ENCODE data around the gene SEPTIN10.
A peak's percentile ranks its signal among the peaks of the same experiment; 100 is the strongest.
"Not testable (repeated sequence)": the region's sequence is repeated elsewhere in the genome, so short reads cannot be mapped to it uniquely, and the experiment has no call there.

The SEPTIN10 gene

GRCh38 chr2:109542384-109542783 lies 71.4 kb downstream of the SEPTIN10 start:
- DNase-seq (ENCODE audit: low read depth) = no peak

DNA sequence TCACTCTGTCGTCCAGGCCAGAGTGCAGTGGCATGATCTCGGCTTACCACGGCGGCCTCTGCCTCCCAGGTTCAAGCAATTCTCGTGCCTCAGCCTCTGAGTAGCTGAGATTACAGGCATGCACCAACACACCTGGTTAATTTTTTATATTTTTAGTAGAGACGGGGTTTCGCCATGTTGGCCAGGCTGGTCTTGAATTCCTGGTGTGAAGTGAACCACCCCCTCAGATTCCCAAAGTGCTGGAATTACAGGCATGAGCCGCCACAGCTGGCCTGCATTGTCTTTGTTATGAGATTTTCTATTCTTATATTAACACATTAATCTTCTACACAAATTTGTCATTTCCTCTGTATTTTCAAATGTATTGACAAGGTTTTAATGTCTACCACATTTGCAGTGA lies 75.2 kb downstream of the SEPTIN10 start:
- no peak for DNase-seq (ENCODE audit: low read depth)

DNA sequence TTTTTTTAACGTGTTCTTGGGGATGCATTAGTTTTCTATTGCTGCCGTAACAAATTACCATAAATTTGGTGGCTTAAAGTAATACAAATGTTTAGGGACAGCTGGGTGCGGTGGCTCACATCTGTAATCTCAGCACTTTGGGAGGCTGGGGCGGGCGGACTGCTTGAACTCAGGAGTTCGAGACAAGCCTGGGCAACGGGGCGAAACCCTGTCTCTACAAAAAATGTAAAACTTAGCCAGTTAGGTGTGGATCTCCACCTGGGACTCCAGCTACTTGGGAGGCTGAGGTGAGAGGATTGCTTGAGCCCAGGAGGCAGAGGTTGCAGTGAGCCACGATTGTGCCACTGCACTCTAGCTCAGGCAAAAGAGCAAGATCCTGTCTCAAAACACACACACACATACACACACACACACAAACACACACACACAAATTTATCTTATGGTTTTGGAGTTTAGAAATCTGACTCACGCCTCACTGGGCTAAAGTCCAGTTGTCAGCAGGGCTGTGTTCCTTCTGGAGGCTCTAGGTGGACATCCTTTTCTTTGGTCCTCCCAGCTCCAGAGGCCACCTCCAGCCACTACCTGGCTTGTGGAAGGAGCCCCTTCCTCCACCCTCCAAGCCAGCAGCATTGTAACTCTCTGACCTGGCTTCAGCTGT lies 76.1 kb downstream of the SEPTIN10 start:
- DNase-seq (ENCODE audit: low read depth) = no peak

GRCh38 chr2:109536556-109536955 lies 77.2 kb downstream of the SEPTIN10 start:
- not testable (repeated sequence) for DNase-seq (ENCODE audit: low read depth)

DNA sequence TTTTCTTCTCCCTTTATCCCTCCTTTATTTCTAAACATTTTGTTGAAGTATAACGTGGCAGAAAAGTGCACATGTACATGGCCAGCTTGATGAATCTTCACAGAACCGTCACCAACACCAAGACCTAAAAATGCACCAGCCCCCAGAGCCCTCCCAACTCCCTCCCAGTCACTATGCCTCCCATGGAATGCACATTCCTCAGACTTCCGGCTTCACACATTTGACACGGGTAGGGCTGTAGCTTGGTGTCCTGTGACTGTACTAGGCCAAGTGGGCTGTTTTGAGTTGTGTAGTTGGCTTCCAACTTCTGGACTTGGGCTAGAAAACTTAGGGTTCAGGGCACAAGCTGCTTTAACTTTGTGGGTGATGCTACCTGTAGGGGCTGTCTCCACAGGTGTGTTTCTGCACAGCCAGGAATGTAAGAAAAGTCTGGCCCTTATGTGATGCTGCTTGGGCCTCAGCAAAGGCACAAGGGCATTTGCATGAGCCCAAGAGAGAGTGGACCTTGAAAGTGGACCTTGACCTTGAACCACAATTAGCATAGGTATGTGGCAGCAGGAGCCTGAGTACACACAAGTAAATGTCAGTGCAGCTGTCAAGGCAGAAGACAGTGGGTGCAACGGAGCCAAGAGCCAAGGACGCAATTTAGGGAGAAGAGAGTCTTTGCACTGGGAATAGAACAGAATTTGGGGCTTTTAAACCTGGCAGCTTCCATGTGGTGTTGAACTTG lies 78.4 kb downstream of the SEPTIN10 start:
- DNase-seq (ENCODE audit: low read depth) = no peak

DNA sequence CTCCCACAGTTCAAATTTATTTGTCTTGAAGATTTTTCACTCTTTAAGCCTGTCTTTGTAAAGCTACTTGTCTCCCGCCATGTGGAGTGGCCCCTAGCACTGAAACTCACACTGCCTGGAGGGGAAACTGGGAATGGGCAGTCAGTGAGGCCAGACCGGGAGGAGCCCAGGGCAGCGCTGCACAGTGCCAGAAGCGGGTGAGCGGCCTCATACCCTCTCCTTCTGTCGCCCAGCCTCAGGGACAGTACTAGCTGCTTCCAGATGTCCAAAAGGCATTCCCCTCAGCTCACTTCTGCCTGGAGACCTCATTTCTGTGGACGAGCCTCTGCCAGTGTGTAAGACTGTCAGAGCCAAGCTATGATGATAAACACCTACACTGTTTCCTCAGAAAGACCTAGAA lies 79.9 kb downstream of the SEPTIN10 start:
- no peak for DNase-seq (ENCODE audit: low read depth)

- no peak for DNase-seq (ENCODE audit: low read depth)
Measured at GRCh38 chr2:109532728-109533076, 81.1 kb downstream of the SEPTIN10 start.

DNA sequence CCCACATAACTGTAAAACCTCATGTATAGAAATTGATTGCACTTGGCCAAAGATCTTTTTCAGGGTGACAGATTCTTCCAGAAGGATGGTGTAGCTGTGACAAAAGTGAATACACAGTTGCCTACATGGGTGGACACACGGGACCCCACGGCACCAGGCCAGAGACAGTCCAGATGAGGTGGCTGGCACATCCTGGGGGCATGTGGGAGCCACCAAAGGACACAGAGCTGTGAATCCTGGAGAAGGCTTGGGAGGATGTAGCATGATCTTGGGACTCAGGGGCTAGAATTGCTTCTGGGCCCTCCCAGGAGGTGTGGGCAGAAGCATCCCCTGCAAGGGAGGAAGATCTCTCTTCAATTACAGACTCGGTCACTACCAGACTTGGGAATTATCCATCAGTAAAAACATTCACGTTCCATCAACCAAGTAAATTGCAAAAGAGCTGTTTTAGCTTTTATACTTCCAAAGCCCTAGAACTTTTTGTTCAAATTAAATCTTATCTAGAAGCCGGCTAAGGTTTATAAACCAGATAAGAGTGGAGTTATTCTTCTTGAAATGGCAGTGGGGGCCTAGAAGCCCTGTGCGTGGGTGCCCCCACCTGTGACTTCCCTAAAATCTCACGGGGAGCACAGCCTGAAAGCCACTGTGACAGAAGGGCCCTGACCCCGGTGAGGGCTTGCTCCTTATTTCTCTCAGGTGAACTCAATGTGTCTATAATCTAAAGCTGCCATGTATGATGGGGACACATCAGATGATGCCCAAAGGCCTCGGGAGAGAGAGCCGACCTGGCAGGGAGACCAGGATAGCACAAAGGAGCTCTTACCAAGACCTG lies 81.7 kb downstream of the SEPTIN10 start:
- no peak for DNase-seq (ENCODE audit: low read depth)

DNA sequence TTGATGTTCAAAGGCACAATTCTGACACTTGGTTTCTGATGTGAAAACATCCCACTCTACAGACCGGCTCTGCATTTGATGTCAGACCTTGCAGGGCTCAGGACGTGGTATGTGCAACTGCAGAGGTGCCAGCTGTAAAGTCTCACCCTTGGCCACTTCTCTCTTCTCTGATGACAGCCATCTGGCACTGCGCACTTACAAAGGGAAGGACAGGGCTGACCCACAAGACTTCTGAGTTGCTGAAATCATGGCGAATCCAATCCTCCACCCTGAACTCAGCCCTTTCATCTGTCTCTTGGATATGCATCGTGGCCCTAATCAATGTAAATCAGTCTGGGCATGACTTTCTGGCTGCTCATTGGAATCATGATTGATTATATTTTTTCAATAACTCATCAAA lies 82.5 kb downstream of the SEPTIN10 start:
- no peak for DNase-seq (ENCODE audit: low read depth)

GRCh38 chr2:109530712-109531111 lies 83.1 kb downstream of the SEPTIN10 start:
- DNase-seq (ENCODE audit: low read depth) = no peak

DNA sequence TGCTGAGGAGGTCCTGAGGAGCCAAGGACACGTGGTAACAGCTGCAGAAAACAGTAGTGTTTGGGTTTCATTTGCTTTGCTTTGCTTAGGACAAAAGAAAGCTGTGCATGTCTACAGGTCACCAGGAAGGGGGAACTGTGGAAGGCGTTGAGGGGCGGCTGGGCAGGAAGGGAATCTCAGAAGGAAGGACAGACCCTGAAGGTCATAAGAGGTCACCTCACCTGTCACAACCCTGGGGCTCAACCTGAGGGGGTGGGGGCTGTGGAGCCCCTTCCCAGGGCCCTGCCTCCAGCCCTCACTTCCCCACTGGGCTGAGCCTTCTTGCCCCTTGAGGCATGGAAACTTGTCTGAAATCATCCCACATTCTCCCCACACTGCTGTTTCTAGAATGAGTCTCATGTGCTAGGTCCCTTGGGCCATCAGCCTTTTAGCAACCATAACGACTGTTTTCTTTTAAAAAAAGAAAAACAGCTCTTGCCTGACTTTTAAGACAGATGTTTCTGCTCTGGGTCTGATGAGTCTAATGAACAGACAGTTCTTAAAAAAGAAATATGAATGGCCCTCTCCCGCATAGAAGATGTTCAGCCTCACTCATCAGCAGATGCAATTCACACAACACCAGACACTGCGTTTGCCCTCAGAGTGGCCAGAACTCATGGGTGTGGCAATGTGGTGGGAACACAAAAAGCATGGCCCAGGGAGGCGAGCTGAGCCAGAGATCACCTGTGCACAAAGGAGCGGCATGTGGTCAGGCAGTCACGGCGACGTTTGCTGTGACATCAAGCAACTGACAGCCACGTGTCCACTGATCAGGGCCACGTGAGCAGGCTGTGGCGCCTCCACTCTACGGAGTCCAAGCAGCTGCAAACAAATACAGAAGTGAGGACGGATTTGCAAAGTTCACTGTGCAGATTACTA lies 84.0 kb downstream of the SEPTIN10 start:
- peak; percentile 54 for DNase-seq (ENCODE audit: low read depth)

GRCh38 chr2:109528811-109529501 lies 84.8 kb downstream of the SEPTIN10 start:
- no peak for DNase-seq (ENCODE audit: low read depth)

DNA sequence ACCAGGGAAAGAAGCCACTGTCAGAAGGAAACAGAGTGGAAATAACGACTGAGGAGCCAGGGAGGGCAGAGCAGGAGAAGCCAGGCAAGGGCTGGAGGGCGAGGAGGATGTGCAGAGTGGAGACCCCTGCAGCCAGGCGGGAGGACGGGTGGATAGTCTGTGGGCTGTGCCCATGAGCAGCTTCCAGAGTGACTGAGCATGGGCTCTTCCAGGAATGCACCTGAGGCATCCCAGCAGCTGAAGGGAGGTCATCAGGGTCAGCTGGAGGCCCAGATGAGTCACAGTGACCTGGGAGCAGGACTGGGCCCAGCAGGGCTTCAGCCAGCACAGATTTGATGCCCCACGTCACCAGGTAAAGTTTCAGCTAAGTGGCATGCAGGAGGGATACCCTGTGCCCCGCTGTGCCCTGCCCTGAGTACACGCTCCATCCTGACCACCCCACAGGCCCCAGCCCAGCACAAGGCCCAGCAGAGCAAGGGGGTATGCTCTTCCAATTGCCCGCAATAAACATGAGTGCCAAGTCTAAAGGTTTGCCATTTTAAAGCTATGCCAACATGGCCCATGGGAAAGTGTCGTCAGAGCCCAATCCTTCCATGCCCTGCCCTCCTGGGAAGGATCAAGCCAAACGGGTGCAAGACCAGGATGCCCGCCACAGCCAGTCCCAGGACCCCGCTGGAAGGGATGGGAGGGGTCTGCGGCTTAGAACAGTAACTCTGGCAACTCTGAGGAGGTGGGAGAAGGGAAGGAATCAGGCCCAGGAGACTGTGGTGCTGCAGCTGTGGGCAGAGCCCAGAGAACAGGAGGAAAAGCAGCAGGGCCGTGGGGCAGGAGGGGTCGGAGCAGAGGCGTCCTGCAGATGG lies 85.7 kb downstream of the SEPTIN10 start:
- no peak for DNase-seq (ENCODE audit: low read depth)

- DNase-seq (ENCODE audit: low read depth) = no peak
Measured at GRCh38 chr2:109527079-109527478, 86.7 kb downstream of the SEPTIN10 start.

- DNase-seq (ENCODE audit: low read depth) = no peak
Measured at GRCh38 chr2:109526442-109526970, 87.3 kb downstream of the SEPTIN10 start.

DNA sequence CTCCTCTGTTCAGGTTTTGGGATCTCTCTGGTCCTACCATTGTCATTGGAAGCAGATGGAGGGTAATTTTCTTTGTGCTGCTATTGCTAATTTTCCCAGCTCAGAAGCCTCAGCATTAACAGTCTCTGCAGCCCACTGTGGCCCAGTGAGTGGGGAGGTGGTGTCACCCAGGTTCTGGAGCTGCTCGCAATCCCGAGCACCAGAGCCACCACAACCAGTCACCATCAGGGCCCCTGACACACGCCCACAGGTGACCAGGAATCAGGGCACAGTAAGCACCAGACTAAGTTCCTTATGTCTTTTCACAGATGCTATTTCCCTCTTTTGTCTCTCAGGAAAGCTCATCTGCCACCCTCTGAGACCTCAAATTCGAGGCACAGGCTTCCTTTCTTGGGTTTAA lies 87.9 kb downstream of the SEPTIN10 start:
- DNase-seq (ENCODE audit: low read depth) = no peak

DNA sequence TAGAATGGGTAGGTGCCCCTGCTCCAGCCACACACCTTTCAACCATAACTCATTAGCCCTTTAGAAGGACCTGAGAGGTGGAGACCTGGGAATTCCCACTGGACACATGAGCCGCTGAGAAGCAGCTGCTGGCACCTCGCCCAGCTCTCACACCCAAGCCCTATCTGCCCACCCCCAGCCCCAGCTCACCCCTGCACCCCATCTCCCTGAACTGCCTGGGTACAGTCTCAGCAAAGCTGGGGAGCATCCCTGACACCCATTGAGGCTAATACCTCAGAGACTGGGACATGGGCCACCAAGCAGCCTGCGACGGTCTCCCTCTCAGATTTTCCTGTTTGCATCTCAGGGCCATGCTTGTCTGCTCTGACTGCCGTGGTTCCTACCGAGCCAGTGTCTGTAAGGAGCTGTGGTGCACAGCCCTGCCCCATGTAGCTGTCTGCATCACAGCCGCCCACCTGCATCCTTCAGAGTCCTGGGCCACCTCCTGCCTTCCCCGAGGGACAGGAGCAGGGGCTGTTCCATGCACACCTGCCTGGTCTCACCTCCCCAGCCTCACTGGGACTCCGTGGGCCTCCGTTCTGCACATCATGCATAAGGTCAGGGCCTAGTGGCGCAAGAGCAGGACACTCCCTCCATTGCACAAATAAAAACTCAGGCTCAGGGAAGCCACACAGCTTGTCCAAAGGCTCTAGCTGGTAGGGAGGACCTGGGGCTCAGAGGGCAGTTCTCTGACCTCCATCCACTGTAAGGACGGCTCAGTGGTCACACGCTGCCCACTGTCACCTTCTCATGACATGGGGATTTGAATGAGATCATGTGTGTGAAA lies 90.0 kb downstream of the SEPTIN10 start:
- no peak for DNase-seq (ENCODE audit: low read depth)

DNA sequence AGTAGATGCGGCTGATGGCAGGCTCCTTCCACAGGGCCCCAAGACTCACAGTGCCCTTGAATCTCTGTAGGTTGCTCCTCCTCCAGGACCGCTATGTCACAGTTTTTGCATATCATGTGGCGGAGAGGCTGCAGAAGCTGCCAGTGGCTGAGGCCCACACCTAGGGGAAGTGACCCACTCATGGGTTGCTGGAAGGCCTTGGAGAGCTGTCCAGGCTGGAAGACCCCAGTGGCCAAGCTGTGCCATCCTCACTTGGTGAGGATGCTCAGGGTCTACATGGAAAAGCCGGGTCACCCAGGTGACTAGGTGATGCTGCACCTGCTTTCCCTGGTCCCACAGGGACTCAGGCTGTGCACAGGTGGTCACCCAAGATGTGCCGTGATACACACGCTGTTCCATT lies 90.6 kb downstream of the SEPTIN10 start:
- DNase-seq (ENCODE audit: low read depth) = no peak

GRCh38 chr2:109522063-109522374 lies 91.7 kb downstream of the SEPTIN10 start:
- DNase-seq (ENCODE audit: low read depth) = no peak

Measured in stromal cell of bone marrow (primary cell).